ENCODE results near the gene KCNT1. TPM values are rescaled to one million over a fixed set of nuclear protein-coding genes. Genes with fewer than 3 reads are reported as not detected.

The KCNT1 gene
- polyA plus RNA-seq, 1 experiment: not detected

DNA sequence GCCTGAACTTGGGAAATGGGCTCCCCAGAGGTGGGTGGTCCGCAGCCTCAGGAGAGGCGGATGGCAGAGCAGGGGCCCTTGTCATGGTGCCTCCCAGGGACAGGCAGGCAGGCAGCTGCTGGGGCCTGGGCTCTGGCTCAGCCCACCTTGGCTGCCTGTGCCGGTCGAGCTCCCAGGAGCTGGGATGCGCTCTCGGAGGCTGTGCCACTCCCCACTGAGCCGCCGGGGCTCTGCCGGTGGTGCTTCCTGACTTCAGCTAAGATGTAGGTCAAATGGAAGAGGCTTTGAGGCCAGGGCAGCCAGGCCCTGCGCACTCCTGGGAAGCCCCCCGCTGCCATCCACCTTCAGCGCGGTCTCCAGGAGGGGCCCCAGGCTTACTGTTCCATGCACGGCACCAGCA lies 41.0 kb downstream of the KCNT1 start:
- DNase-seq (ENCODE audit: low read depth, low spot score): no peak
- Histone ChIP-seq H3K27me3 (ENCODE audit: control insufficient read depth, insufficient read depth, low read length) (peaks cover 6% of the 10 kb centered on the region), H3K4me3 (ENCODE audit: low read depth, low read length) (no peak overlapping the region), H3K9me3 (ENCODE audit: control insufficient read depth, insufficient read depth, low read length) (no peaks in the 10 kb centered on the region; the same call in 1 of the 2 replicates), H3K27ac (ENCODE audit: low read depth, low read length) (no peak overlapping the region)
- ChIA-PET POLR2A (no interaction called here), CTCF (no interaction called here)
- TF ChIP-seq, protein P1, sequence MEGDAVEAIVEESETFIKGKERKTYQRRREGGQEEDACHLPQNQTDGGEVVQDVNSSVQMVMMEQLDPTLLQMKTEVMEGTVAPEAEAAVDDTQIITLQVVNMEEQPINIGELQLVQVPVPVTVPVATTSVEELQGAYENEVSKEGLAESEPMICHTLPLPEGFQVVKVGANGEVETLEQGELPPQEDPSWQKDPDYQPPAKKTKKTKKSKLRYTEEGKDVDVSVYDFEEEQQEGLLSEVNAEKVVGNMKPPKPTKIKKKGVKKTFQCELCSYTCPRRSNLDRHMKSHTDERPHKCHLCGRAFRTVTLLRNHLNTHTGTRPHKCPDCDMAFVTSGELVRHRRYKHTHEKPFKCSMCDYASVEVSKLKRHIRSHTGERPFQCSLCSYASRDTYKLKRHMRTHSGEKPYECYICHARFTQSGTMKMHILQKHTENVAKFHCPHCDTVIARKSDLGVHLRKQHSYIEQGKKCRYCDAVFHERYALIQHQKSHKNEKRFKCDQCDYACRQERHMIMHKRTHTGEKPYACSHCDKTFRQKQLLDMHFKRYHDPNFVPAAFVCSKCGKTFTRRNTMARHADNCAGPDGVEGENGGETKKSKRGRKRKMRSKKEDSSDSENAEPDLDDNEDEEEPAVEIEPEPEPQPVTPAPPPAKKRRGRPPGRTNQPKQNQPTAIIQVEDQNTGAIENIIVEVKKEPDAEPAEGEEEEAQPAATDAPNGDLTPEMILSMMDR (IDR thresholded peaks at IDR 0.05; ENCODE audit: low read depth, low read length): no peak

DNA sequence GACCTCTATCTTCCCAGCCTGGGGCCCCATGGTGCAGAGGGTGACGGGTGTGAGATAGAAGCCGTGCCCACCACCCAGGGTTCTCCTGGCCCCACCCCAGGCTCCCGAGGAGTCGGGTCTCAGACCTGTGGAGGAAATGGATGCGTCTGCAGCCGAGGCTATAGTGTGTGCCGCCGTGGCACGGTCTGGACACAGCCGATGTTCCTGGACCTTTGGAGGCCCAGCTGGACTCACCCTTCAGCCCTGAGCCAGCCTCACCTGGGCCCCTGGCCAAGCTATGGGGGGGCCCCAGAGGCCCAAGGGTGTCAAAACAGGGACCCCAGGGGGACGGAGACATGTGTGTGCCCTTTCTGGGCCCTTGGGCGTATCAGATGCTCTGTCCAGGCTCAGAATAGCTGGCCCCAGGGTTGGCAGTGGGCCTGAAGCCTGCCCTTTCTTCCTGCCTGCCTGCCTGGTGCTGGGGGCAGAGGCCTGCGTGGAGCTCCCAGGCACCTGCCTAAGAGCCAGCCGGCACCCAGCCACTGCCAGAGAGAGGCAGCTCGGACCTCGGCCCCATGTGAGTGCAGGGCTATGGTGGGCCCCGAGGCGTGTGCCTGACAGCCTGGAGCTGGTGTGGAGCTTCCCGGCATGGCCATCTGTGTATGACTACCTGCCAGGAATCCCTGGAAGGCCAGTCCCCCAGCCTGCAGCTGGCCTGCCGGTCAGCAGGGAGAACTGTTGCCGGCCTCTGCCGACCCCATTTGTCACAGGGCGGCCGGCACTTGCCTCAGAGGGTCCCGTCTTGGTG lies 41.8 kb downstream of the KCNT1 start:
- no peak overlapping the region for H3K4me3 ChIP-seq (ENCODE audit: low read depth, low read length)
- H3K27ac ChIP-seq (ENCODE audit: low read depth, low read length): no peak overlapping the region
- peaks cover 6% of the 10 kb centered on the region for H3K27me3 ChIP-seq (ENCODE audit: control insufficient read depth, insufficient read depth, low read length)
- no peak for DNase-seq (ENCODE audit: low read depth, low spot score)
- ChIA-PET CTCF (no interaction called here), POLR2A (no interaction called here)
- TF ChIP-seq, protein P1 (IDR thresholded peaks at IDR 0.05; ENCODE audit: low read depth, low read length): no peak
- no peaks in the 10 kb centered on the region; the same call in 1 of the 2 replicates for H3K9me3 ChIP-seq (ENCODE audit: control insufficient read depth, insufficient read depth, low read length)

DNA sequence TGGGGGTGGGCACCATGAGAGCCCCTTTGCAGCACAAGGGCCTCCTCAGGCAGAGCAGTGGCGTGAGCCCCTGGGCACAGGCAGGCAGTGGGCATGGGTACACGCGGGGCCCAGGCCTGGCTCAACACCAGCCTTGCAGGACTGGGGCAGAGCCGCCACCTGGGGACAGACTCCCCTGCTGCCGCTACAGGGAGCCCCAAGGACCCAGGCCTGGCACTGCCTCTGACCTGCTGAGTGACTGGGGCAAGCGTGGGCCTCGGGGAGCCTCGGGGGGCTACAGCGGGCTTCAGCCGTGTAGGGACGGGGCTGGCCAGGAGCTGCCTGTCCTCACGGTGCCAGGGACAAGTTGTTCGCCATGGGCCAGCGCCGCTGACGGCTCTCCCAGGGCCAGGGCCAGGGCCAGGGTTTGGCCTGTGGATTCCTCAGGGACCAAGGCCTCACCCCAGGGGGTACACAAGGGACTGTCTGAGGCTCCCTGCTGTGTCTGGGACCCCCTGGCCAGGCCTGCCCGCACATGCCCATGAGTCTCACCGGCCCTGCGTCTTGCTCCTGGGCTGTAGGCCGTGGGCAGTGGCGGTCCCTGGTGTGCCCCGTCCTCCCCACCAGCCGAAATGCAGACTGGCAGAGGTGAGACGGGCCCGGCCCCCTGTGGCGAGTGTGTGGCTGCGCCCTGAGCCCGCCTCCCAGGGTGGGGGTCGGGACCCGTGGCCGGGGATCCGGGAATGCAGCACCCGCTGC lies 42.5 kb downstream of the KCNT1 start:
- H3K27ac ChIP-seq (ENCODE audit: low read depth, low read length): no peak overlapping the region
- ChIA-PET POLR2A (no interaction called here), CTCF (no interaction called here)
- DNase-seq (ENCODE audit: low read depth, low spot score): no peak
- H3K9me3 ChIP-seq (ENCODE audit: control insufficient read depth, insufficient read depth, low read length): no peaks in the 10 kb centered on the region; the same call in 1 of the 2 replicates
- TF ChIP-seq, protein P1 (IDR thresholded peaks at IDR 0.05; ENCODE audit: low read depth, low read length): no peak
- peaks cover 6% of the 10 kb centered on the region for H3K27me3 ChIP-seq (ENCODE audit: control insufficient read depth, insufficient read depth, low read length)
- no peak overlapping the region for H3K4me3 ChIP-seq (ENCODE audit: low read depth, low read length)

DNA sequence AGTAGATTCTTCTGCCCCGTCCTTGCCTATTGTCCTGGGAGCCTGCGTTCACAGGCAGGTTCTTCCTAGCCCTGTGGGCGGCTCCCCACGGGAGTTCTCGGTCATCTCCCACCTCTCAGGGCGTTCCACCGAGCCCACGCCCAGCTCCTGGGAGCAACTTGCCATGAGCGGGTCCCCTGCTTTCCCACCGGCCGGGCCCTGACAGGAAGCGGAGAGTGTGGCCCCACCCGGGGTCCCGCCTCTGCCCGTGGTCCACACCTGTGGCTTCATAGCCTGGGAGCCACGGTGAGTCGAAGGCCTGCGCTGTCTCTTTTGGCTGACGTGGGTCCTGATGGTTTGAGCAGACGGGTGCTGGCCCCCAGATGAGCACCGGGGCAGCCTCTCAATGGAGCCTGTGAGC lies 43.2 kb downstream of the KCNT1 start:
- no peak overlapping the region for H3K27ac ChIP-seq (ENCODE audit: low read depth, low read length)
- DNase-seq (ENCODE audit: low read depth, low spot score): no peak
- no peaks in the 10 kb centered on the region; the same call in 1 of the 2 replicates for H3K9me3 ChIP-seq (ENCODE audit: control insufficient read depth, insufficient read depth, low read length)
- POLR2A ChIA-PET: no interaction called here
- CTCF ChIA-PET: no interaction called here
- H3K27me3 ChIP-seq (ENCODE audit: control insufficient read depth, insufficient read depth, low read length): peaks cover 3% of the 10 kb centered on the region
- no peak overlapping the region for H3K4me3 ChIP-seq (ENCODE audit: low read depth, low read length)
- TF ChIP-seq, protein P1 (IDR thresholded peaks at IDR 0.05; ENCODE audit: low read depth, low read length): no peak

All from AG04450 (cell line).